ENCODE results near the gene C17orf114.

The C17orf114 gene

DNA sequence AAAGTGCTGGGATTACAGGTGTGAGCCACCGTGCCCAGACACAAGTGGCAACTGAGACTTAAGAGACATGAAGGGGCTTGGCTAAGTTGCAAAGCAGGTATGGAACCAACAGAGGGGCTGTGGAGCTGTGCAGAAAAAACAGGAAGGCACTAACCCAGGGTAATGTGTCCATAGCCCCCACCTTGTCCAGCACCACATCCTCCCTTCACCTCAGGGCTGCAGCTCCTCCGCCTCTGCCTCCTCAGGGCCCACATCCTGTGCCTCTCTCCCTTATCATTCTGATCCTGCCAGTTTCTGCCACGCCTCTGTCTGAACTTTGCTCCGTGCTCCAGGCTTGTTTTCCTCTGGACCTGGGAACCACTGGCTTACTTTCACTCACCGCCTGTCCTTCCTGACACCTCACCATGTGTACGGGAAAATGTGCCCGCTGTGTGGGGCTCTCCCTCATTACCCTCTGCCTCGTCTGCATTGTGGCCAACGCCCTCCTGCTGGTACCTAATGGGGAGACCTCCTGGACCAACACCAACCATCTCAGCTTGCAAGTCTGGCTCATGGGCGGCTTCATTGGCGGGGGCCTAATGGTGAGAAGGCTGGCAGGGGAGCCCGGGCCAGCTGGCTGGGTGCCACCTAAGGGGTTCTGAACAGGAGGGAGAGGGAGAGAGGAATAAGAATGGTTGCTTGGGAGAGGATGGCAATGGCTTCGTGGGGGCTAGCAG, 30.5 kb downstream of the C17orf114 start, which contains the start of gene TM4SF5 (continued):
- TF ChIP-seq, protein P1, sequence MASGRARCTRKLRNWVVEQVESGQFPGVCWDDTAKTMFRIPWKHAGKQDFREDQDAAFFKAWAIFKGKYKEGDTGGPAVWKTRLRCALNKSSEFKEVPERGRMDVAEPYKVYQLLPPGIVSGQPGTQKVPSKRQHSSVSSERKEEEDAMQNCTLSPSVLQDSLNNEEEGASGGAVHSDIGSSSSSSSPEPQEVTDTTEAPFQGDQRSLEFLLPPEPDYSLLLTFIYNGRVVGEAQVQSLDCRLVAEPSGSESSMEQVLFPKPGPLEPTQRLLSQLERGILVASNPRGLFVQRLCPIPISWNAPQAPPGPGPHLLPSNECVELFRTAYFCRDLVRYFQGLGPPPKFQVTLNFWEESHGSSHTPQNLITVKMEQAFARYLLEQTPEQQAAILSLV (CRISPR knock-in tag; IDR thresholded peaks at IDR 0.05; ENCODE audit: borderline replicate concordance), result no peak
- peak; percentile 60 for TF ChIP-seq AGO2 (optimal IDR thresholded peaks at IDR 0.05; ENCODE audit: low read depth, low read length)
- TF ChIP-seq ZNF354B (CRISPR knock-in tag; IDR thresholded peaks at IDR 0.05), result 0 out of 2 replicates have a peak, but pooled peaks have one; percentile 28
- TF ChIP-seq ZNF672 (CRISPR knock-in tag; IDR thresholded peaks at IDR 0.05), result no peak
- TF ChIP-seq REPIN1 (CRISPR knock-in tag; IDR thresholded peaks at IDR 0.05; ENCODE audit: borderline replicate concordance, low read depth), result peak; percentile 58; the same call in 1 of the 2 replicates
- peak; percentile 65; the same call in 1 of the 2 replicates for TF ChIP-seq MAF1 (CRISPR knock-in tag; IDR thresholded peaks at IDR 0.05; ENCODE audit: borderline replicate concordance)
- TF ChIP-seq PREB (CRISPR knock-in tag; IDR thresholded peaks at IDR 0.05), result no peak
- TF ChIP-seq ZFP82 (CRISPR knock-in tag; IDR thresholded peaks at IDR 0.05; ENCODE audit: borderline replicate concordance), result 0 out of 2 replicates have a peak, but pooled peaks have one; percentile 27
- peak; percentile 75; the same call in 1 of the 2 replicates for TF ChIP-seq ZIK1 (CRISPR knock-in tag; IDR thresholded peaks at IDR 0.05; ENCODE audit: borderline replicate concordance, low read depth)
- TF ChIP-seq ARHGAP35 (CRISPR knock-in tag; IDR thresholded peaks at IDR 0.05; ENCODE audit: borderline replicate concordance), result peak; percentile 74
- no peak for TF ChIP-seq CHCHD3 (CRISPR knock-in tag; IDR thresholded peaks at IDR 0.05)
- TF ChIP-seq AKAP8 (CRISPR knock-in tag; IDR thresholded peaks at IDR 0.05), result no peak; the same call in 1 of the 2 replicates
- no peak; the same call in 1 of the 2 replicates for TF ChIP-seq ZNF280D (CRISPR knock-in tag; IDR thresholded peaks at IDR 0.05)
- TF ChIP-seq, protein P2, sequence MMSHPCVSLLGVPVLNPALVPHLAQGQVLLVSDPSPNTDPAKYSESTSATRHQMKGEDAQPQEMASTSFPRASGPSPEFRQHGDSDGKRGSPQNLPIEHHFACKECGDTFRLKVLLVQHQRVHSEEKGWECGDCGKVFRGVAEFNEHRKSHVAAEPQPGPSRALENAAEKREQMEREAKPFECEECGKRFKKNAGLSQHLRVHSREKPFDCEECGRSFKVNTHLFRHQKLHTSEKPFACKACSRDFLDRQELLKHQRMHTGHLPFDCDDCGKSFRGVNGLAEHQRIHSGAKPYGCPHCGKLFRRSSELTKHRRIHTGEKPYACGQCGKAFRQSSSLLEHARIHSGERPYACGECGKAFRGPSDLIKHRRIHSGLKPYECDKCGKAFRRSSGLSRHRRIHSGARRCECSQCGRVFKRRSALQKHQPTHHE (CRISPR knock-in tag; IDR thresholded peaks at IDR 0.05; ENCODE audit: borderline replicate concordance), result peak; percentile 84; the same call in 1 of the 2 replicates
- TF ChIP-seq KLF6 (CRISPR knock-in tag; IDR thresholded peaks at IDR 0.05), result peak; percentile 40; the same call in 1 of the 2 replicates
- TF ChIP-seq ZNF589 (CRISPR knock-in tag; conservative IDR thresholded peaks at IDR 0.05), result 0 out of 2 replicates have a peak, but pooled peaks have one; percentile 43
- TF ChIP-seq ZNF567 (CRISPR knock-in tag; IDR thresholded peaks at IDR 0.05; ENCODE audit: borderline replicate concordance), result peak; percentile 91; the same call in 1 of the 2 replicates
- TF ChIP-seq YY1 (IDR thresholded peaks at IDR 0.05; ENCODE audit: insufficient read depth, insufficient replicate concordance, low read depth, low read length), result peak; percentile 68
- peak; percentile 68 for TF ChIP-seq PHF5A (CRISPR knock-in tag; IDR thresholded peaks at IDR 0.05; ENCODE audit: low read depth, unreplicated experiment)
- peak; percentile 55; the same call in 1 of the 2 replicates for TF ChIP-seq THRA (CRISPR knock-in tag; IDR thresholded peaks at IDR 0.05; ENCODE audit: borderline replicate concordance)
